NCI-H1092 treated with DMSO at 0.1 percent for 48 hours (cell line): ENCODE results near the gene CD9.
A peak's percentile ranks its signal among the peaks of the same experiment; 100 is the strongest.
"Not testable (repeated sequence)": the region's sequence is repeated elsewhere in the genome, so short reads cannot be mapped to it uniquely, and the experiment has no call there.

Source experiments
- DNase-seq: peaks from one replicate; lab custom pipeline; 2025; lab: John Stamatoyannopoulos, UW

The CD9 gene

DNA sequence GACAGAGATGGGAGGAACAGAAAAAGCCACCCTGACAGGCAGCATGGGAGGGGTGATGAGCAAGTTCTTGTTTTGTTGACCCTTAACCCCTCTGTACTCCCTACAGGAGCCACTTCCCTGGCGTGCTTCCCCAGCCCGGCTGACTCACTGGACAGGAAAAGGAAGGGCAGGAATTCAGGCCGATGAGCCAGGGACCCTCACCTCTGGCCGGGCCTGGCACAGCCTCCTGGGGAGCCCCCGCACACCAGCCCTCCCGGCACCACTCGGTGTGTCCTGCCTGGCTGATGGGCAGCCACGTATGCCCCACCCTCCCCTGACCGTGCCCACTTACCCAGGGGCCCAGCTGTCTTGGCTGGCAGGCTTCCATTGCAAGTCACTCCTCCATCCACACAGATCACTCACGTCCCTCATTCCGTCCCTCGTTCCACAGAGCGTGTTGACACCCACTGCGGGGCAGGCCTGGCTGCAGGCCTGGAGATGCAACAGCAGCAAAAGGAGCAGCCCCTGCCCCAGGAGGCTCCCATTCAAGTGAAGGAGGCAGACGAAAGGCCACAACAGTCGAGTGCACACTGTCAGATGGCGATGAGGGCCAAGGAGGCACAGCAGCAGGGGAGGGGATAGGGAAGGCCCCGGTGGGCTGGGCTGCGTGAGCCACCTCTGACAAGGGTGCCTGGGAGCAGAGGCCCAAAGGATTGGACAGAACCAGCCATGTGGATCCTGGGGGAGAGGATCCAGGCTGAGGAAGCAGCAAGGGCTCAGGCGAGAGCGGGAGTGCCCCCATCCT, 19.7 kb upstream of the CD9 start:
- DNase-seq, result no peak

- no peak for DNase-seq
Measured at GRCh38 chr12:6181166-6181565, 19.0 kb upstream of the CD9 start.

DNA sequence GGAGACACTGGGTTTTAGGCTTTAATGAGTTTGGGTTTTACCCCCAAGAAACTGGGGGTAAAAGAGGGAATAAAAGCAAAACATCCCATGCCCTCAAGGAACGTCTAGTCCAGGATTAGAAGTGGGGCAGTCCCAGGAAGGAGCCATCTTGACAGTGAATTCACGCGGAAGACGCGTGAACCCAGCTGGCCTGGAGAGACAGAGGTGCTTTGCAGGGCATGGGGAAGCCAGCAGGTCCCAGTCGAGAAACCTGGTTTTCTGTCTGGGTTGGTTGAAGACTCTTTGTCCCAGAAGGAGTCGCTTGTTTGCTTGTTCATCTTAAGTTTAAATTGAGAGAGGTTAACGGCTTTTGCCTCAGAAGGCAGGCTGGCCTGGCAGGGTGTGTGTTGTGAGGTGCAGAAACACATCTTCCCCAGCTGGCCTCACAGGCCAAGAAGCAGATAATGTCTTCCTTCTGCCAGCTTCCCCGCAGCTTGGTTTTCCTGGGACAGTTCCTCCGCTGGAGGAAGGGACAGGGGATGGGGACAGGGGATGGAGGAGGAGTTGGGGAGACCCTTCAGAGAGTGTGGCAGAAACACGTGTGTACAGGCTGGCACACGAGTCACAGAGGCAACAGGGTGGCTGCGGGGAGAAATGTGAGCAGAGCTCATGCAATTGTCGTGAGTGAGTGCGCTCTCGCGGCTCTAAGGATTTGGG, 18.5 kb upstream of the CD9 start:
- no peak for DNase-seq

- no peak for DNase-seq
Measured at GRCh38 chr12:6182279-6182898, 17.8 kb upstream of the CD9 start.

DNA sequence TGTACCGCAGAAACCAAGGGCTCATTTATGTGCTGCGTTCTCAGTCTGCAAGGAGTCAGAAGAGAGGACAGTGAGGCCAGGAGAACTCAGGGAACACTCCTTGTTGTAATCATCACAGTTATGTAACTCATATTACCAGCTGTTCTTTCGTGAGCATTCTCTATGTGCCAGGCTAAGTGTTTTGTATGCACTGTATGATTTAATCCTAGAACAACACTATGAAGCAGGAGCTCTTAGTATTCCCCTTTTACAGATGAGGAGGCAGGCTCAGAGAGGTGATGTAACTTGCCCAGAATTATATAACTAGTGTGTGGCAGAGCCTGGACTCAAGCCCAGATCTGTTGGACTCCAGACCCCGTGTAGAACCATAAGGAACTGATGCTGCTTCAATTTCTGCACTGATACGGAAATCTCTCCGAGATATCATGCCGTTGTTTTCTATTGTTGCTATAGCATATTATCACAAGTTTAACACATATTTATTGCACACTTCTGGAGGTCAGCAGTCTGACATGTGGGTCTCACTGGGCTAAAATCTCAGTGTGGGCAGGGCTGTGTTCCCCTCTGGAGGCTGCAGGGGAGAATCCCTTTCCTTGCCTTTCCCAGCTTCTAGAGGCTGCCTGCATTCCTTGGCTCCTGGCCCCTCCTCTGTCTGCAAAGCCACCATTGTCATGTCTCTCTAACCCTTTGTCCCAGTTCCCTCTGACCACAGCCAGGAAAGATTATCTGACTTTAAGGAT, 16.3 kb upstream of the CD9 start:
- no peak for DNase-seq

DNA sequence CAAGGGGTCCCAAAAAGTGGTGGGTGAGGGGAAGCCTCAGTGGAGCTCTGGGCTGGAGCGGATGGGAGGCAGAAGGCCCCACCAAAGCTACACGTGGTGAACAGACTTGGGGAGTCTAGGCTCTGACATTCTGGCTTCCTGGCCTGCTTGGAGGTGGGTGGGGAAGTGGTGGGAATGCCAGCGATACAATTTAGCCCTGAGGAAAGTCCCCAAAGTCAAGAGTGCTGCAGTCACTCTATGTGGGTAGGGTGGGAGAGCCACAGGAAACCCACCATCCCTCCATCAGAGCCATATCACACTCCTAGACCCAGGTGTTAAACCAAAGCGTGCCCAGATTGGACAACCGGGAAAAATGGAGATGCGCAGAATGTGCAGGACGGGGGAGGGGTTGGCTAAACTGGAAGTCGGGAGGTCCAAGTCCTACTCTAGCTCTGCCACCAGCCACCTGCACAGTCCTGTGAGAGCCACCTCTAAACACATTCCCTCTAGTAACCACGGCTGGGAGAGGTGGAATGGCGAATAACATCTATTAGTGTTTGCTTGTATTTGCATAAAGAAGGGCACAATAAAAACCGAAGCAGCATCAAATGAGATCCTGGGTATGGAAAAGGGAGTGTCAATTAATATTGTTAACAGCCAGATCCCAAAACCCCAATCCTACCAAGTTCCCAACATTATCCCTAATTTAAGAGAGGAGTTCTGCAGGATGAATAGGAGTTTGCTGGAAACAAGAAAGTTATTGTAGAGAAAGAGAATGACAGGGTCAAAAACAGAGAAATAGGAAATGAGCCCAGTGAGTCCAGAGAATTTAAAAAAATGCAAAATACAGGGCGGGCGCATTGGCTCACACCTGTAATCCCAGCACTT, 14.0 kb upstream of the CD9 start:
- DNase-seq, result no peak

- DNase-seq, result no peak
Measured at GRCh38 chr12:6187948-6188793, 12.0 kb upstream of the CD9 start.

DNA sequence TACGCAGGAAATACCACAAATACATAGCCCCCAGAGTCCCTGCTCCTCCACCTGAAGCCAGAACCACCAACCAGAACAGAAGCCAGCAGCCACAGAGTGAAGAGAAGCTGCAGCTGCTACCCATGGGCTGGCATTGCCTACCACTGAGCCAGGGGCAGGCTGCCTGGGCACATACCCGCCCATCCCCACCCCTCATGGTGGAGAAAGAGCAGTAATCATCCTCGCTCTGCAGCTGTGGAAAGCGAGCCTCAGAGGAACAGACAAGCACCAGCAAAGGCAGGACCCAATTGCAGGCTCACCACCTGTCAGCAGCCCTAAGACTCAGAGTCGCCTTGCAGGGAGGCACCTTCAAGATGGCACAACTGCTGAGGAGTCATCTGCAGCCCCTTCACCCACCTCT, 11.2 kb upstream of the CD9 start:
- no peak for DNase-seq

GRCh38 chr12:6189952-6190598, 10.1 kb upstream of the CD9 start:
- DNase-seq, result not testable (repeated sequence)

DNA sequence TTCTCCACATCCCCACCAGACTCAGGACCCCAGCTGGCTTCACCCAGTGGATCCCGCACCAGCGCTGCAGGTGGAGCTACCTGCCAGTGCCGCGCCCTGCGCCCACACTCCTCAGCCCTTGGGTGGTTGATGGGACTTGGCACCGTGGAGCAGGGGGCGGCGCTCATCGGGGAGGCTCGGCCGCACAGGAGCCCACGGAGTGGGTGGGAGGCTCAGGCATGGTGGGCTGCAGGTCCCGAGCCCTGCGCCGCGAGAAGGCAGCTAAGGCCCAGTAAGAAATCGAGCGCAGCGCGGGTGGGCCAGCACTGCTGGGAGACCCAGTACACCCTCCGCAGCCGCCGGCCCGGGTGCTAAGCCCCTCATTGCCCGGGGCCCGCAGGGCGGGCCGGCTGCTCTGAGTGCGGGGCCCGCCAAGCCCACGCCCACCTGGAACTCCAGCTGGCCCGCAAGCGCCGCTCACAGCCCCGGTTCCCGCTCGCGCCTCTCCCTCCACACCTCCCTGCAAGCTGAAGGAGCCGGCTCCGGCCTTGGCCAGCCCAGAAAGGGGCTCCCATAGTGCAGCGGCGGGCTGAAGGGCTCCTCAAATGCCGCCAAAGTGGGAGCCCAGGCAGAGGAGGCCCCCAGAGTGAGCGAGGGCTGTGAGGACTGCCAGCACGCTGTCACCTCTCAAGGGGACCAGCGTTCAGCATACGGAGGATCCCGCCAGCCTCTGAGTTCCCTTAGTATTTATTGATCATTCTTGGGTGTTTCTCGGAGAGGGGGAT, 9.3 kb upstream of the CD9 start:
- not testable (repeated sequence) for DNase-seq

DNA sequence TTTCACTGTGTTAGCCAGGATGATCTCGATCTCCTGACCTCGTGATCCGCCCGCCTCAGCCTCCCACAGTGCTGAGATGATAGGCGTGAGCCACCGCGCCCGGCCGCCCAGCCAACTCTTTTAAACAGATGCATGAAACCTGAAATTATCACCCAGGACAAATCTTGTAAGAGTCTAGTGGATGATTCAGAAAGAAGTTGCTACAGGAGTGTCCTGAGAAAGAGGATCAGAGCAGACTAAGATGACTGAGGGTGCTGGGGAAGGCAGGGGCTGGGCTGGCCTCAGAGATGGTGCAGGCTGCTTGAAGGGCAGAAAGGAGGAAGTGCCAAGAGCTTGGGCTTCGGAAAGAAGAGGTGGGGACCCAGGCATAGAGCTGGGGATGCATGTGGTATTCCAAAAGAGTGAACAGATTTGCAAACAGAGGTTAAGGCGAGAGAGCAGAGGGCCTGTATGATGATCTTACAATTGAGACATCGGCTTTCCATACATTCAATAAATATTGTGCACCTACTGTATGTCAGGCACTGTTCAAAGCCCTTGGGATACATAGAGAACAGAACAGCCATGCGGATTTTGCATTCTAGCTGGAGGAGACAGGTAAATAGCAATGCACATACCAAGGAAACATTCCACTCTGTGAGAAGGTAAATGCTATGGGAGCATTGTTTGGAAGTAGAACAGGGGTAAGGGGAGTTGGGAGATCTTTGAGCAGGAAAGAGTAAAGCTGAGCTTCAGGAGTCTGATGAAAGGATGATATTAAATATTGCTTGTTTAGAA, 7.4 kb upstream of the CD9 start:
- DNase-seq, result no peak

DNA sequence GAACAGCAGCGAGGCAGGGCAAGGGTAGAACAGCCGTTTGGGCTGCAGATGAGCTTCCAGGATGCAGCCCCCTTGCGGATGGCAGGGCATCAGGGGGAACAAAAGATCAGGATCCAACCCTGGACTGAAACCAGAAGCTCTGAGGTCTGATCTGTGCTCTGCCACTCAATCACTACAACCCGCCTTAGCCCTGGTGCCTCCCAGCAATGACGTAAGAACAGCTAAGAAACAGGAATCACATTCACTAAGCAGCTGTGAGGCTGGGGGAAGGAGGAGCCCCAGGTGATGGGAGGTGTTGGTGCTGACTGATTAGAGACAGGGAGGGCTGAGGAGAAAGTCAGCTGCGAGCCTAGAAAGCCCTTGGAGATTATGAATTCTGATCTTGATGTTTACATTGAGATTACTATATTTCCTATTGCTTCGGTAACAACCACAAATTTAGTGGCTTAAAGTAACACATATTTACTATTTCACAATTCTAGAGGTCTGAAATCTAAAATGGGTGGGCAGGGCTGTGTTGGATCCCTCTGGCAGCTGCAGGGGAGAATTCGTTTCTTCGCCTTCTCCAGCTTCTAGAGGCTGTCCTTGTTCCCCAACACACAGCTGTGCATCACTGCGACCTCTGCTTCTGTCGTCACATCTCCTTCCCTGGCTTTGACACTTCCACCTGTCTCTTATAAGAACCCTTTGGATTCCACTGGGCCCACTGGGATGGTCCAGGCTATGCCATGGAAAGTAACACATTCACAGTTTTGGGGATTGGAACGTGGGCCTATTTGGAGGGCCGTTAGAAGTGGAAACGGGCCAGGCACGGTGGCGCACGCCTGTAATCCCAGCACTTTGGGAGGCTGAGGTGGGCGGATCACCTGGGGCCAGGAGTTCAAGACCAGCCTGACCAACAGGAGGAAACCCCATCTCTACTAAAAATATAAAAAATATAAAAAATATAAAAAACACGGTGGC, 6.1 kb upstream of the CD9 start:
- DNase-seq, result no peak

DNA sequence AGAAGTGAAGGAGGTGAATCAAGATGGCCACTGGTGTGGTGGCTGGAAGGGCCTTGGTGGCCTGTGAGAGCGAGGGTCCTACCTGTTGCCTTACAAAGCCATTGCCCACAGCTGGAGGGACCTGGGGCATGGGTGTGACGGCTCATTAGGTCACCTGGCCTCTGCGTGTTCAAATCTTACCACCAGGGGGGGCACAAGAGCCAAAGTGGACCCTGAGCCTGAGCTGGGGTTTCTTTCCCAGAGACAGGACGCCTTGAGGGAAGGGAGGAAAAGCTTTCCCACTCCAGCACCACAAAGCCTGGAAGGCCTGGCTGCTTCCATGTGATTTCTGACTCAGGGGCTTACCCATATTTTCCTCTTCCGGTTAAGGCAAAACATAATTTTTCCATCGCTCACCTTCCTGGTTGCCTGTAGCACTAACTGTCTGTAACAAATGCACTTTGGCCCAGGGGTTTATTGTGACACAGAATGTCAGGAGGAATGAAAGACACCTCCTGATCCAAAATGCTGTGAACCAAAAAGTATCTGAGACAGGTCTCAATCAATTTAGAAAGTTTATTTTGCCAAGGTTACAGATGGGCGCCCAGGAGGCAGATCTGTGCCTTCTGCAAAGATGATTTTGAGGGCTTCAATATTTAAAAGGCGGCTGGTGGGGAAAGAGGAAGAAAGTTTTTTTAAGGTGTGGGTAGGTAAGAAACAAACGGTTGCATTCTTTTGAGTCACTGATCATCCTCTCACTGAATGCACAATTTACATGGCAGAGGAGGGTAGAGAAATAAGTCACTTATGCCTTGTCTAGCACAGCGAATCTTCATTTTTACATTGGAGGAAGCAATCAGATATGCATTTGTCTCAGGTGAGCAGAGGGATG, 4.3 kb upstream of the CD9 start:
- peak; percentile 40 for DNase-seq

GRCh38 chr12:6198051-6198450, 2.1 kb upstream of the CD9 start:
- no peak for DNase-seq

- DNase-seq, result no peak
Measured at GRCh38 chr12:6198556-6198955, 1.6 kb upstream of the CD9 start.

GRCh38 chr12:6198985-6199530, 1.1 kb upstream of the CD9 start:
- no peak for DNase-seq
